ENCODE measurements around the gene COBL. TPM values are rescaled to one million over a fixed set of nuclear protein-coding genes. Genes with fewer than 3 reads are reported as not detected.

The COBL gene
- total and polyA plus RNA-seq, 9 of the 15 experiments (the other 6 are each of a cell fraction or from before 2014, with no cell fraction given) = 0.01 to 2.4 (median 0.09) TPM; not detected in 3

- FAIRE-seq (no peak), DNase-seq (ENCODE audit: extremely low read depth in 1 of 4, low spot score in 3 of 4) (peak in 2 of 4 experiments; percentile 5 to 16), ATAC-seq (peak; percentile 31; the same call in 1 of the 3 replicates)
- intact Hi-C loops (cut with micrococcal nuclease) = no loop called here
- ChIA-PET CTCF (ENCODE audit: low intra/inter-chr PET ratio) (no interaction called here), POLR2A (interaction anchor here (0.6 to 1.7 kb wide), 2 partner anchors 48 to 255 kb away, joined by 4 to 5 read pairs; no protein-coding TSS in a partner anchor)
- no peaks in the 10 kb centered on the region for H3K36me3 ChIP-seq (ENCODE audit: control insufficient read depth, insufficient read depth, low read length)
- peaks cover 0 to 2% of the 10 kb centered on the region in 2 experiments; a peak in 1 of 5 replicates for H3K4me1 ChIP-seq (replicated peaks in 1 of 2; ENCODE audit: control insufficient read depth in 2 of 2, insufficient read depth in 2 of 2, low read length in 2 of 2)
- H3K27ac ChIP-seq (ENCODE audit: extremely low read depth, low read depth, low read length) = no peak overlapping the region
- TF ChIP-seq ZNF263 (CRISPR knock-in tag; IDR thresholded peaks at IDR 0.05; ENCODE audit: borderline replicate concordance) = no peak
- TF ChIP-seq ZNF23 (CRISPR knock-in tag; IDR thresholded peaks at IDR 0.05) = no peak
- TF ChIP-seq NFIX (CRISPR knock-in tag; IDR thresholded peaks at IDR 0.05; ENCODE audit: low read depth) = no peak
- no peak for TF ChIP-seq HDAC2 (IDR thresholded peaks at IDR 0.05)
- no peak for TF ChIP-seq CAMTA2 (CRISPR knock-in tag; conservative IDR thresholded peaks at IDR 0.05)
- TF ChIP-seq ZC3H11A (IDR thresholded peaks at IDR 0.05; ENCODE audit: low read depth, low read length) = no peak
- TF ChIP-seq MAFF (IDR thresholded peaks at IDR 0.05; ENCODE audit: low read length) = no peak
- TF ChIP-seq PRMT5 (CRISPR knock-in tag; IDR thresholded peaks at IDR 0.05) = no peak
- no peak for TF ChIP-seq CBX1 (IDR thresholded peaks at IDR 0.05; ENCODE audit: low read depth)
- no peak for TF ChIP-seq ZNF384 (IDR thresholded peaks at IDR 0.05; ENCODE audit: low read depth, low read length)
- no peak for TF ChIP-seq MCM5 (IDR thresholded peaks at IDR 0.05; ENCODE audit: low read depth)
- TF ChIP-seq SIX5 (IDR thresholded peaks at IDR 0.05; ENCODE audit: borderline replicate concordance in 1 of 2, insufficient read depth in 1 of 2, low read depth in 1 of 2, low read length in 2 of 2) = no peak
- no peak for TF ChIP-seq KDM4B (IDR thresholded peaks at IDR 0.05; ENCODE audit: borderline replicate concordance in 2 of 2, low read depth in 1 of 2)
- no peak for TF ChIP-seq PRPF4 (IDR thresholded peaks at IDR 0.05; ENCODE audit: insufficient read depth, low read depth, low read length, poor library complexity, severe bottlenecking)
- no peak for TF ChIP-seq ZNF316 (IDR thresholded peaks at IDR 0.05)
- no peak for TF ChIP-seq ZNF696 (CRISPR knock-in tag; conservative IDR thresholded peaks at IDR 0.05)
- TF ChIP-seq SMARCB1 (IDR thresholded peaks at IDR 0.05; ENCODE audit: insufficient read length, low read depth) = no peak
- TF ChIP-seq ADNP (tag; IDR thresholded peaks at IDR 0.05) = no peak
- no peak for TF ChIP-seq ZNF232 (CRISPR knock-in tag; IDR thresholded peaks at IDR 0.05)
- peaks cover 15 to 34% of the 10 kb centered on the region in 2 experiments; a peak in 4 of 5 replicates for H3K27me3 ChIP-seq (ENCODE audit: control insufficient read depth in 2 of 2, insufficient read depth in 2 of 2, low read length in 2 of 2)
- no peaks in the 10 kb centered on the region for H3K9me1 ChIP-seq (ENCODE audit: control insufficient read depth, insufficient read depth, low read length)
- BruUV-seq (replicated peaks) = no TSS peak
- no peak overlapping the region for H3K4me2 ChIP-seq (ENCODE audit: insufficient read depth, low read length)
- no peak overlapping the region for H3K9ac ChIP-seq (ENCODE audit: insufficient read depth in 1 of 2, low read depth in 2 of 2, low read length in 2 of 2)
- peaks cover 3% of the 10 kb centered on the region; the same call in 1 of the 2 replicates for H4K20me1 ChIP-seq (replicated peaks; ENCODE audit: control insufficient read depth, insufficient read depth, low read length)
- H2AFZ ChIP-seq (ENCODE audit: low read depth, low read length) = no peak overlapping the region
- no peaks in the 10 kb centered on the region for H3K9me3 ChIP-seq (replicated peaks; ENCODE audit: control insufficient read depth, insufficient read depth, low read depth, low read length)
- in situ Hi-C loops (cut with MboI) = no loop called here
- 5% methylated on average over 19 of the region's 22 CpGs for WGBS (ENCODE audit: insufficient coverage, low coverage, missing lambda C conversion rate)
- H3K4me3 ChIP-seq = no peak overlapping the region
- H3K79me2 ChIP-seq (ENCODE audit: control insufficient read depth, insufficient read depth, low read length) = no peaks in the 10 kb centered on the region
Measured at GRCh38 chr7:51055039-51055840, 261.4 kb downstream of the COBL start.
